Measurements from ENCODE around the gene GRAP. TPM values are rescaled to one million over a fixed set of nuclear protein-coding genes. Genes with fewer than 3 reads are reported as not detected.

GRAP gene
- total RNA-seq, 1 experiment from 2014 or later, result 0.21 TPM

DNA sequence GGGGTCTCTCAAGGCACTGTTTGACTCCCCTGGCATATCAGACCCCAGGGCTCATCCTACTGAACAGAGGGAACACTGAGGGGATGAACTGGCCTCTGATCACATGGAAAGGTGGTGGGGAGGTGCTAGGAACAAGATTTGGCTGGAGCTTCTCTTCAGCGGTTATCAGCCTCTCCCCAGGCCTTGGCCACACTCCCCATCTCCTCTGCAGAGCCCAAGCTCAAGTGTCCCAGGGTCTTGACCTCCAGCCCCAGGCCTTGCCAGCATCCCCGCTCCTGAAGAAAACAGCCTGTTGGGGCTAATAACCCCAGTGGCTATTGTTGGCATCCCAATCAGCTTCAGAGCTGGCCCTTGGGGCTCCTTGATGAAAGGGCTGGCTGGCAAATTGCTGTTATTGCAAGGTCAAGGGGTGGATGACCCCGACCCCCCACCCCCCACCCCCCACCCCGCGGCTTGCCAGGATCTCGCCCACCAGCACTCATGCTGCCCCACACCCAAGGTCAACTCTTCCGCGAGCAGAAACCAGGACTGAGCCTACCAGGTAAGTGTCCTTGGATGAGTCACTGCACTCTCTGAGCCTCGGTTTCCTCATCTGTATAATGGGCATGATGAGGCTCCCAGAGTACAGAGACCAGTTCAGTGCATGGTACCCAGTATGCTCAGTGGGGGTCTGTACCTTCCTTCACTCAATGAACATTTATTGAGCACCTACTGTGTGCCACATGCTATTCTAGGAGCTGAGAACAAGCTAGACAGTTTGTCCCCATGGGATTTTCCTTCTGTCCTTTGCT lies 23.4 kb downstream of the GRAP start:
- Histone ChIP-seq H3K27ac (ENCODE audit: low read length) (no peak overlapping the region), H3K27me3 (ENCODE audit: control insufficient read depth, insufficient read depth, low read length) (no peaks in the 10 kb centered on the region), H3K4me1 (ENCODE audit: control insufficient read depth, insufficient read depth, low read length) (no peaks in the 10 kb centered on the region), H3K9me3 (ENCODE audit: control insufficient read depth, insufficient read depth, low read depth, low read length) (no peaks in the 10 kb centered on the region), H3K36me3 (ENCODE audit: control insufficient read depth, insufficient read depth, low read length) (no peaks in the 10 kb centered on the region), H3K4me3 (ENCODE audit: low read depth in 2 of 2, low read length in 2 of 2) (no peak overlapping the region)
- ATAC-seq, result no peak
- in situ Hi-C loops (cut with HindIII; ENCODE audit: low pct_unique_long_range_greater_than_20kb, low sequenced_read_pairs), result no loop called here
- ChIA-PET POLR2A (interaction anchor here (0.8 kb wide), 1 partner anchor 21 kb away, joined by 3 read pairs; no protein-coding TSS in a partner anchor), CTCF (interaction anchor here (1.5 kb wide), 1 partner anchor 62 kb away, joined by 3 read pairs; no protein-coding TSS in a partner anchor)
- no peak for DNase-seq (ENCODE audit: low read depth, low spot score)
- no TSS peak for BruUV-seq (replicated peaks)
- intact Hi-C loops (cut with micrococcal nuclease; ENCODE audit: unreplicated experiment), result no loop called here
- TF ChIP-seq, protein P1, sequence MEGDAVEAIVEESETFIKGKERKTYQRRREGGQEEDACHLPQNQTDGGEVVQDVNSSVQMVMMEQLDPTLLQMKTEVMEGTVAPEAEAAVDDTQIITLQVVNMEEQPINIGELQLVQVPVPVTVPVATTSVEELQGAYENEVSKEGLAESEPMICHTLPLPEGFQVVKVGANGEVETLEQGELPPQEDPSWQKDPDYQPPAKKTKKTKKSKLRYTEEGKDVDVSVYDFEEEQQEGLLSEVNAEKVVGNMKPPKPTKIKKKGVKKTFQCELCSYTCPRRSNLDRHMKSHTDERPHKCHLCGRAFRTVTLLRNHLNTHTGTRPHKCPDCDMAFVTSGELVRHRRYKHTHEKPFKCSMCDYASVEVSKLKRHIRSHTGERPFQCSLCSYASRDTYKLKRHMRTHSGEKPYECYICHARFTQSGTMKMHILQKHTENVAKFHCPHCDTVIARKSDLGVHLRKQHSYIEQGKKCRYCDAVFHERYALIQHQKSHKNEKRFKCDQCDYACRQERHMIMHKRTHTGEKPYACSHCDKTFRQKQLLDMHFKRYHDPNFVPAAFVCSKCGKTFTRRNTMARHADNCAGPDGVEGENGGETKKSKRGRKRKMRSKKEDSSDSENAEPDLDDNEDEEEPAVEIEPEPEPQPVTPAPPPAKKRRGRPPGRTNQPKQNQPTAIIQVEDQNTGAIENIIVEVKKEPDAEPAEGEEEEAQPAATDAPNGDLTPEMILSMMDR (IDR thresholded peaks at IDR 0.05), result no peak
- TF ChIP-seq TCF7L2 (IDR thresholded peaks at IDR 0.05; ENCODE audit: low read depth, low read length) (no peak), POLR2AphosphoS5 (IDR thresholded peaks at IDR 0.05; ENCODE audit: low read depth, low read length) (no peak), SIN3A (IDR thresholded peaks at IDR 0.05; ENCODE audit: borderline replicate concordance, insufficient read depth, low read depth, low read length) (no peak)
- TF ChIP-seq, protein P2, sequence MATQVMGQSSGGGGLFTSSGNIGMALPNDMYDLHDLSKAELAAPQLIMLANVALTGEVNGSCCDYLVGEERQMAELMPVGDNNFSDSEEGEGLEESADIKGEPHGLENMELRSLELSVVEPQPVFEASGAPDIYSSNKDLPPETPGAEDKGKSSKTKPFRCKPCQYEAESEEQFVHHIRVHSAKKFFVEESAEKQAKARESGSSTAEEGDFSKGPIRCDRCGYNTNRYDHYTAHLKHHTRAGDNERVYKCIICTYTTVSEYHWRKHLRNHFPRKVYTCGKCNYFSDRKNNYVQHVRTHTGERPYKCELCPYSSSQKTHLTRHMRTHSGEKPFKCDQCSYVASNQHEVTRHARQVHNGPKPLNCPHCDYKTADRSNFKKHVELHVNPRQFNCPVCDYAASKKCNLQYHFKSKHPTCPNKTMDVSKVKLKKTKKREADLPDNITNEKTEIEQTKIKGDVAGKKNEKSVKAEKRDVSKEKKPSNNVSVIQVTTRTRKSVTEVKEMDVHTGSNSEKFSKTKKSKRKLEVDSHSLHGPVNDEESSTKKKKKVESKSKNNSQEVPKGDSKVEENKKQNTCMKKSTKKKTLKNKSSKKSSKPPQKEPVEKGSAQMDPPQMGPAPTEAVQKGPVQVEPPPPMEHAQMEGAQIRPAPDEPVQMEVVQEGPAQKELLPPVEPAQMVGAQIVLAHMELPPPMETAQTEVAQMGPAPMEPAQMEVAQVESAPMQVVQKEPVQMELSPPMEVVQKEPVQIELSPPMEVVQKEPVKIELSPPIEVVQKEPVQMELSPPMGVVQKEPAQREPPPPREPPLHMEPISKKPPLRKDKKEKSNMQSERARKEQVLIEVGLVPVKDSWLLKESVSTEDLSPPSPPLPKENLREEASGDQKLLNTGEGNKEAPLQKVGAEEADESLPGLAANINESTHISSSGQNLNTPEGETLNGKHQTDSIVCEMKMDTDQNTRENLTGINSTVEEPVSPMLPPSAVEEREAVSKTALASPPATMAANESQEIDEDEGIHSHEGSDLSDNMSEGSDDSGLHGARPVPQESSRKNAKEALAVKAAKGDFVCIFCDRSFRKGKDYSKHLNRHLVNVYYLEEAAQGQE (IDR thresholded peaks at IDR 0.05; ENCODE audit: insufficient read depth in 1 of 2, low read depth in 2 of 2, low read length in 1 of 2), result no peak

DNA sequence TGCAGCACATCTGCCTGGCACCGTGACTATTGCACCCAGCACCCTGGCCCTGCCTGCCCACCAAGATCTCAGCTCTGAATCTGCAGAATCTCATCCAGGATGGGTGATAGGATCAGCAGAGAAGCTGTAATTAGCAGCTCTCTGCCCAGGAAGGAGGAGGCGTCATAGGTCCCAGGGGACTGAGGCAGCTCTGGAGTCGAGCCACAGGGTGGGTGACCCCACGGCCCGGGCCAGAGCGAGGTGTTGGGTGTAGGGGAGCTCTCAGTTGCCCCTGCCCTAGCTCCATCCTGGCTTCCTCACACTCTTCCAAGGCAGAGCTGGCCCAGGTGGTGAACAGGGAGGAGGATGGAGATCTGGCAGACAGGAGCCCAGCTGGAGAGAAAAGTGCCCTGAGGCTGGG lies 24.0 kb downstream of the GRAP start:
- no peaks in the 10 kb centered on the region for H3K27me3 ChIP-seq (ENCODE audit: control insufficient read depth, insufficient read depth, low read length)
- no peak overlapping the region for H3K4me3 ChIP-seq (ENCODE audit: low read depth in 2 of 2, low read length in 2 of 2)
- intact Hi-C loops (cut with micrococcal nuclease; ENCODE audit: unreplicated experiment) (no loop called here), in situ Hi-C loops (cut with HindIII; ENCODE audit: low pct_unique_long_range_greater_than_20kb, low sequenced_read_pairs) (no loop called here)
- no peaks in the 10 kb centered on the region for H3K9me3 ChIP-seq (ENCODE audit: control insufficient read depth, insufficient read depth, low read depth, low read length)
- no peak overlapping the region for H3K27ac ChIP-seq (ENCODE audit: low read length)
- no TSS peak for BruUV-seq (replicated peaks)
- POLR2A ChIA-PET, result interaction anchor here (0.8 kb wide), 1 partner anchor 20 kb away, joined by 3 read pairs; no protein-coding TSS in a partner anchor
- H3K36me3 ChIP-seq (ENCODE audit: control insufficient read depth, insufficient read depth, low read length), result no peaks in the 10 kb centered on the region
- CTCF ChIA-PET, result interaction anchor here (1.5 kb wide), 1 partner anchor 61 kb away, joined by 3 read pairs; no protein-coding TSS in a partner anchor
- ATAC-seq (no peak), DNase-seq (ENCODE audit: low read depth, low spot score) (no peak)
- no peaks in the 10 kb centered on the region for H3K4me1 ChIP-seq (ENCODE audit: control insufficient read depth, insufficient read depth, low read length)
- TF ChIP-seq, protein P2 (IDR thresholded peaks at IDR 0.05; ENCODE audit: insufficient read depth in 1 of 2, low read depth in 2 of 2, low read length in 1 of 2), result no peak
- TF ChIP-seq, protein P1 (IDR thresholded peaks at IDR 0.05), result no peak
- TF ChIP-seq TCF7L2 (IDR thresholded peaks at IDR 0.05; ENCODE audit: low read depth, low read length), result no peak
- TF ChIP-seq POLR2AphosphoS5 (IDR thresholded peaks at IDR 0.05; ENCODE audit: low read depth, low read length), result no peak
- no peak for TF ChIP-seq SIN3A (IDR thresholded peaks at IDR 0.05; ENCODE audit: borderline replicate concordance, insufficient read depth, low read depth, low read length)

All from Panc1 (cell line).